Hippocampal formation (tissue), 2 donors: ENCODE measurements around the gene ROMO1.
A peak's percentile ranks its signal among the peaks of the same experiment; 100 is the strongest.
"Not testable (repeated sequence)": the region's sequence is repeated elsewhere in the genome, so short reads cannot be mapped to it uniquely, and the experiment has no call there.

Experiments used
- DNase-seq, 2 donors: peaks; one replicate each; lab custom pipeline; 2025; lab: John Stamatoyannopoulos, UW

The ROMO1 gene

GRCh38 chr20:35730583-35731468 lies 31.6 kb downstream of the ROMO1 start:
- DNase-seq = no peak

- no peak for DNase-seq
Measured at GRCh38 chr20:35731469-35731788, 32.2 kb downstream of the ROMO1 start.

- DNase-seq = no peak
Measured at GRCh38 chr20:35731862-35732643, 32.8 kb downstream of the ROMO1 start.

DNA sequence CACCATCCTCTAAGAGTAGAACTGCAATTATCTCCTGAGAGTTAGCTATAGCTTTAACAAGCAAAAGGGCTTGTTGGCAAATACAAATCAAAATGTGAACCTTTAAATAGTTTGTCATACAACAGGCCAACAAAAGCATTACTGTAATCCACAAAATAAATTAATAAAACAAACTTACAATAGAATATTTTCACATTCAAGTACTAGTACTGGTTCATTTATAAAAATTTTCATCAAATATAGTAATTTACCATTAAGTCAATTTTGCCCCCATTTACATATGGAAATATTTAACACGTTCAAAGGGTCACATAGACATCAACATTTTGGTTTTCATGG lies 33.4 kb downstream of the ROMO1 start:
- DNase-seq = no peak

- no peak for DNase-seq
Measured at GRCh38 chr20:35734374-35734773, 35.2 kb downstream of the ROMO1 start.

DNA sequence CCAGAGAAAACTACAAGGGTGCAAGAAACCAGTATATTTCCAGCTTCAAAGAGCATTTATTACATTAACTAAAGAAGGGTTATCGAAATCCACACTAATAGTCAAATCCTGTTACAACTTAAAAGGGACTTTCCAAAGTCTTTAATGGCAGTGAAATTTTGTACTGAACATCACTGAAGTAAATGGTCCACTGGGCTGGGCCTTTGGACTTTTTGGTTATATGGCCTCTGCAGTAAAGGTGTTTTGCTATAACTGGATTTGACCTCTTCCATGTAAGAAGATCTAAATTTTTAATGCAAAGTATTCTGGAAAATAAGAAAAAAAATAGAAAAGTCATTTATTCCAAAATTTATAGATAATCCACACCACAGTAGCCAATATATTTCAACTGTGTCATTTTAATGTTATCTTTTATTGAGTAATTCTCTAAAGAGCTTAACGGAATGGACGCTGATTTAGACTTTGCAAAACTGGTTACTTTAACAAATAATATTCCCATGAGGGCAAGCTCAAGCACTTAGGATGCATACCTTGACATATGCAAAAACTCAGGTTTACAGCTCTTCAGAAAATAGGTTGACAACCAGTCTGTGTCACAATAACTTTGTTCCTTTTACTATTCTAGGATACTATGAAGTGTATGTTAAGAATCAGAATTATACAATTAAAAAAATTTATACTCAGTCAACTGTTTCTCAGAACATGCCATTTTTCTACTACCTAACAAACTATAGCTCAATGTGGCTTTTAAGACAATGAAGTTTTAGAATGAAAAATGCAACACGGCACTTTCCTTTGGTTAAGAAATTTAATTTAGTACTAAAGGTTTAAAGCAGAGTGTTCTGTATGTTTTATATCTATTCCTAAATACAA lies 35.8 kb downstream of the ROMO1 start:
- DNase-seq = no peak

DNA sequence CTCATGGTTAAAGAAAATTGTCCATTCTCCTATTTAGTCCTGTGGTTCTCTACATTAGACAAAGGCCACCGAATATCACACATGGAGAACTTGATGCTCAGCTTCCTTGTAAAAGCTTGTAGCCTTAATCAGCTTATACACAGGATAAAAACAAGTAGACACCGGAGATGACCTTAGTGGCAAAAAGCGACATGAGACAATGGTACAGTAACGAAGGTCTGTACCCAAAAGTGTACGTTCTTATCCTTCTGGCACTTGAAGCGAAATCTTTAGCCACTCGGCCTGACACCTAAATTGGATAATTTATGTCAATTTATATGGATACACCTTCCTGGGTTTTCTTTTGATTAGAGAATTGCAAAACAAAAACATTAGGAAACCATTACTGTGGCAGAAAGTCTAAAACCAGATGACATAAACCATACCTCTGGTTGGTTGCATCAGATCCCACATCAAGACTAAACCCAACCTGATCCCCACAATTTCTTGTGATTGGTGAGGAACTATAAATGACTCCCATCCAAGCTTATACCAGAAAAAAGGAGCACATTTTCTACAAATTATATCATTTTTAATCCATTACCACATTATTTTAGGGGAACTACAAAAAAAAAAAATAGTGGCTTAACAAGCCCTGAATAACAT lies 36.7 kb downstream of the ROMO1 start:
- no peak for DNase-seq

DNA sequence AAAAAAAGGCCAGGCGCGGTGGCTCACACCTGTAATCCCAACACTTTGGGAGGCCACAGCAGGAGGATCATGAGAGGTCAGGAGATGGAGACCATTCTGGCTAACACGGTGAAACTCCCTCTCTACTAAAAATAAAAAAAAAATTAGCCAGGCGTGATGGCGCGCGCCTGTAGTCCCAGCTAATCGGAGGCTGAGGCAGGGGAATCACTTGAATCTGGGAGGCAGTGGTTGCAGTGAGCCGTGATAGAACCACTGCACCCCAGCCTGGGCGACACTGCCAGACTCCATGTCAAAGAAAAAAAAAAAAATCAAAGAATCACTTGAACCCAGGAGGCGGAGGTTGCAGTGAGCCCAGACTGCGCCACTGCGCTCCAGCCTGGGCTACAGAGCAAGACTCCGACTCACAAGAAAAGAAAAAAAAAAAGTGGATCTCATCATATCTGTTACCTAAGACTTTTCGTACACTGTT lies 38.7 kb downstream of the ROMO1 start:
- no peak for DNase-seq

GRCh38 chr20:35738410-35739179 lies 39.4 kb downstream of the ROMO1 start:
- DNase-seq = no peak

GRCh38 chr20:35739294-35740163 lies 40.3 kb downstream of the ROMO1 start:
- no peak for DNase-seq

- DNase-seq = peak; percentile 99 to 100
Measured at GRCh38 chr20:35741892-35742740, 42.9 kb downstream of the ROMO1 start, which contains the start of gene RBM39. TSS of gene RBM39 (minus strand) at chr20:35742260. CDS start at chr20:35740874, 1,386 bp downstream.

DNA sequence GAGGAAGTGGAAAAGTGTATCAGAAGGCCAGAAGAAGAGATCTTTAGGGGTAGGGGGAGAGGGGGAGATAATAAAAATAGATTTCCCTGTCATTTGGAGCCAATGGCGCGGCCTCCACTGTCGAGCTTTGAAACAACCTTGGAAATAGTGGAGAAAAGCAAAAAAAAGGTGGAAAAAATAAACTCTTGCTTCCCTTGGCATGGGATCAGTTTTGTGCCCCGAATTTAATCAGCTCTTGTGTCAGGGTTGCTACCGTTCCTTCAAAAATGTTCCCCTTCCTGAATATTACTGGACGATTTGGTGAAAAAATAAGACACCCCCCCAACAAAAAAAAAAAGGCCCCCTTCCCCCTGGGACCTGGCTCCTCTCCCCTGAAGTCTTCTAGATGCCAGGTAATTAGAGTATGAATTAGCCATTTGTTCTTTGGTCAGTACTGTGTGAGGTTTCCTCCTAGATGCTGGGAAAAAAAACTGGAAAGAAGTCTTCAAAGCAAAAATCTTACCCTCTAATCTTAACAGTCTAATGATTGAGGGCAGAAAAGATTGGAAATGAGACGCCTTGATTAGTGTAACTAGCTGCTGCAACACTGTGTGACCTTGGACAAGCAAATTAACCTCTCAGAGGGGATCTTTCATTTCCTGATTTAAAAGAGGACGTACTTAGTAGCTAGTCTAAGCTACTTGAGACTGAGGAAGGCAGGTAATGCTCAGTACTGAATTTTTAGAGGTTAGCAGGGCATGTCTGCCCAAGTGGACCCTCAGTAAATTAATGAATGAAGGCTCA lies 43.7 kb downstream of the ROMO1 start:
- no peak for DNase-seq

GRCh38 chr20:35743693-35744491 lies 44.7 kb downstream of the ROMO1 start:
- DNase-seq = no peak

GRCh38 chr20:35744492-35744841 lies 45.3 kb downstream of the ROMO1 start:
- not testable (repeated sequence) for DNase-seq
